Loucy (cell line): Measurements from ENCODE around the gene IL36RN.

Experiments used
- CTCF ChIP-seq: fragments of 200-600 bp; sonication (generic); conservative IDR thresholded peaks from 2 replicates; pipeline ENCODE4 v1.5.1; 2014; ENCODE audit warnings: mild to moderate bottlenecking, antibody characterized with exemption, low read length
- EZH2phosphoT487 ChIP-seq: fragments of 200-600 bp; IDR thresholded peaks from 2 replicates; pipeline ENCODE4 v1.6.1; 2018; ENCODE audit warnings: antibody characterized with exemption, mild to moderate bottlenecking, moderate library complexity, borderline replicate concordance

DNA sequence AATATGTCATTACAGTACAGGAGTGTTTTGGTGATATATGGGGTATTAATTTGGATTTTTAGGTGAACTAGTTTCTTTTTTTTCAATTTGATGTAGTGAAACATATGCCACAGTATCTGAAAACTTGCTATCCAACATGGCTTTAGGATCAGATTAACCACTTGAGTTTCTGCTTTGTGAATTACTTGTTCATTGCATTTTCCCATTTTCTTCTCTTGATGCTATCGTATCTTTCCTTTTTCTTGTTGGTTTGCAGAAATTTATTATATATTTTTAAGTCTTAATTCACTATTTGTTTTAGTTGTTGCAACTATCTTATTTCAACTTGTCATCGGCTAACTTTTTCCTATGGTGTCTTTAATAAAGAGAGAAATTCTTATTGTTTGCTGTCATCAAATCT, 44.9 kb upstream of the IL36RN start:
- TF ChIP-seq CTCF (no peak), EZH2phosphoT487 (no peak)
